GM21526 (cell line): ENCODE data around the gene ASPDH.
"Not testable (repeated sequence)": the region's sequence is repeated elsewhere in the genome, so short reads cannot be mapped to it uniquely, and the experiment has no call there.

Experiments used
- ATAC-seq: cut with Tn5 transposase; IDR thresholded peaks from one replicate; pipeline ENCODE4 v1.9.1; 2021; ENCODE audit warnings: moderate library complexity; ENCODE audit not compliant: unreplicated experiment, low FRiP score

The ASPDH gene

DNA sequence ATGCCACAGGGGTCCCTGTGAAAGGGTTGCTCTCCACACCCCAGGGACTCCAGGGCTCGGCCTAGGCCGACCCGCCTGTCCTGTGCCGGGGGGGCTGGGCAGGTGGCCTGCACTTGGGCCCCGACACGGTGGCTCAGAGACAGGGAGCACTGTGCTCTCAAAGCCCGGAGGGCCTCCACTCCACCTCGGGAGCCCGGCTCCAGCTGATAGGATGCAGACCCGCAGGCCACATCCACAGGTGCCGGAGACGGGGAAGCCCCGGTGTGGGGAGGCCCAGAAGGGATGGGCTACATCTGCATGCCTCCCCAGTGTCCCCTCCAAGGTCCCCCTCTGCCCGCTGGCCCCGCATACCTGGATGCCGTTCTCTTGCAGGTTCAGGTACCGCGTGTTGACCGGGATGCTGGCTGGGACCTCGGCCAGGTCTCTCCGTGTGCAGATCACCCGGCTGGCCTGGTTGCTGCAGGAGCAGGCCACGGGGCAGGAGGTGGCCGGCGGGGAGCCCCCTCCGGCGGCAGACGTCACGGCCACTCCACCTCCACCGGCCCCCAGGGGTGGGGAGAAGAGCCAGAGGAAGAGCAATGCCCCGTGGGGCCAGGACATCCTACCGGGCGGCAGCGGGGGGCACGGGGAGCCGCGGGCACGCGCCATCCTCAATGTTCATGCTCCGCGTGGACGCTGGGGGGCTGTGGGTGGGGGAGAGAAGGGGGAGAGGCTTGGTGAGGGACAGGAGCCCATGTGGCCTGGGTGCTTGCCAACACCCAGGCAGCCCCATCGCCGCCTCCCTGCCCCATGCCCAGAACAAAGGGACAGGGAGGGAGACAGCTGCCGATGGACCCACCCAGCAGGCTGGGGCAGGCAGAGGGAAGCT lies 34.7 kb upstream of the ASPDH start:
- no peak for ATAC-seq

DNA sequence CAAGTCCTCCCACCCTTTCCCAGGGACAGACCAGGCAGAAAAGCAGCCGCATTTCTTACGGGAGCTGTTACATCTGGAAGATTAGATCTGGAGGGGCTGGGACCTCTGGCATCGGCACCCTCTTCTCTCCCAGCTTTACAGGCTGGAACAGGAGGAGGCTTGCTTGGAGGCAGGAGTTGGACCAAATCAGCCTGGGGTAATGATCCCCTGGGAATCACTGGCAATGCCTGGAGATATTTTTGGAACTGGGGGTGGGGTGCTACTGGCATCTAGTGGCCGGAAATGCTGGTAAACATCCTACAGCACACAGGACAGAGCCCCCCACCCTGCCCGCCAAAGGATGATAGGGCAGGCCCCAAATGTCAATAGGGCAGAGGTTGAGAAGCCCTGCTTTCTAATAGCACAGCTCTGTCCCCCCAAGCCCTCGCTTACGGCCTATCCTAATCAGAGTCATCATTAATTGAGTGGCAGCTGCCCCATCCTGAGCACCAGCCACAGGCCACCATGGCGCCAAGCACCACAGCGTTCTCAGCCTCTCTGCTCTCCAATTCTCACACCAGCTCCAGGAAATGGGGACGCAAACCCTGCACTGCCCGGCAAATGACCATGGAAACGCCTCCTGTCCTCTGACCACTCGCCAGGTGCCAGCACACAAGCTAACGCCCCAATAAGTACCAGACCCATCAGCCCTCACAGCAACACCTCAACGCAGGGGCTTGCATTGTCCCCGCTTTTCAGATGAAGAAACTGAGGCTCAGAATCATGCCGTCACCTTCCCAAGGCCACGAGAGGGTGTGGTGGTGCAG lies 33.9 kb upstream of the ASPDH start:
- ATAC-seq = no peak

DNA sequence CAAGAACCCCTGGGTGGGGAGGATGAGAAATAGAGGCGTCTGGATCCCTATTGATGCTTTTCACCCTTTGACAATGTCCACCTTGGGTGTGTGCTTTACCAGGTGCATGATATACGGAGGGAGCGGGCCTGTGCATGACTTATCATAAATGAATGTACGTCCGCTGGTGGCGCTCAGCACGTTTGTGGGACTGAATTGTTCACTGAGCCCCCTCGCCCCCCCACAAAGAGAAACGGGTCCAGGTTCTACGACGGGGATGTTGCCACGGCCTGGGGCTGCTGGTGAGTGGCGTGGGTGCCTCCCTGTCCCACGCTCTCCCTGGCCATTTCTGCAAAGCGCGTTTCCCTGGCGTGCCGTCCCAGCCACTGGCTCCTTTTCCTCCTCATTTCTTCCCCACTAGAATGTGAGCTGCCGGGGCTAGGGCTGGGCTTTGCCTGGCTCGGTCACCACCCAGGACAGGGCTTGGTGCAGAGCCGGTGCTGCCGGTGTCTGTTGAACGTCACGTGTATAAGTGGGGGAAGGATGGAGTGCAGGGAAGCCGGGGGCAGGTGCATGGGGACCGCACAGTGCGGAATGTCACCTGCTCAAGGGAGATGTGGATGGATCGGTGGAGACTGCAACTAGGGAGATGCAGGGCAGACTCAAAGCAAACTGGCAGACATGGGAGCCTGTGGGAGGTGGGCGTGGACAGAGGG lies 33.0 kb upstream of the ASPDH start:
- ATAC-seq = no peak

DNA sequence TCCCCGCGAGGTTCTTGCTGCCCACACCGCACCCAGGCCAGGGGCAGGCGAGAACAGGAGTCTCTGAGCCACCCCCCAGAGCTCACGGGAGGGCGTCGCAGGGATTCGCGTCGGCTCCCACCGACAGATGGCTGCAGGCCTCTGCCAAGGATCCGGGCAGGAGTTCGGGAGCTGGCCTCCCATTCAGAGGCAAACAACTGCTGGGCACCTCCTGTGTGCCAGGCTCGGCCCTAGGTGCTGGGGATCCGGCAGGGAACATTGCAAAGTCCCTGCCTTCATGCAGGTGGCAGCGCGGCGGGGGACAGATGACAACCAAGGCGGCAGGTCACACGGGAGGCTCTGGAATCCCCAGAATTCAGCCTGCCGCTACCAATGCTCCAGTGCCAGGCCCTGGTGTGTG lies 29.2 kb upstream of the ASPDH start:
- ATAC-seq = no peak

DNA sequence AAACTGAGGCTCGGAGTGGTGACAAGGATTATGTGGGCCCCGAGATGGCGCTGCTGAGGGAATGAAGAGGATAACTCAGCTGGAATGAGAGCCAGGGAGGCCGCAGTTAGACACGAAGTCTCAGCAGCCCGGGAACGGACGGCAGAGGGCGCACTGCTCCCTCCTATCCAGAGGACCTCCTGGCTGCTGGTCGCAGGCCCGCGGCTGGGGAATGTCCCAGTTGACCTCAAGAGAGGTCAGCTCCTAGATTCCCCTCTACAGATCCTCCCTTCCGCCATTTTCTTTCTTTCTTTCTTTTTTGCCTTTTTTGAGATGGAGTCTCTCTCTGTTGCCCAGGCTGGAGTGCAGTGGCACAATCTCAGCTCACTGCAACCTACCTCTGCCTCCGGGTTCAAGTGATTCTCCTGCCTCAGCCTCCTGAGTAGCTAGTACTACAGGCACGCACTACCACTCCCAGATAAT lies 24.1 kb upstream of the ASPDH start:
- no peak for ATAC-seq

DNA sequence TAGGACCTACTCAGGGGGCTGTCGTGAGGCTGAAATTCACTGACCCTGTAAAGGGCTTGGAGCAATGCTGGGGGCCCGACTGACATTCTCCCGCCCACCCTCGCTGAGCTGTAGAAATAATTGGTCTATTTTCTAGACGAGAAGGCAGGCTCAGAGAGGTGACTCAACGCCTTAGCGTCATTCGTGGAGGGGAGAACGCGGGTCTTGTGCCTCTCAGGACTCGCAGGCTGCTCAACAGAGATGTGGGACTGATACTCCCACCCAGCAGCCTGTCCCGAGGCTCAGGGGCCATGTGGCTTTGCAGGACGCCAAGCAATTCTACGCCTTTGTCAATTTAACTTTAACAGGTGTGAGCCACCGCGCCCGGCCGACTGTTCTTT lies 23.6 kb upstream of the ASPDH start:
- ATAC-seq = no peak

DNA sequence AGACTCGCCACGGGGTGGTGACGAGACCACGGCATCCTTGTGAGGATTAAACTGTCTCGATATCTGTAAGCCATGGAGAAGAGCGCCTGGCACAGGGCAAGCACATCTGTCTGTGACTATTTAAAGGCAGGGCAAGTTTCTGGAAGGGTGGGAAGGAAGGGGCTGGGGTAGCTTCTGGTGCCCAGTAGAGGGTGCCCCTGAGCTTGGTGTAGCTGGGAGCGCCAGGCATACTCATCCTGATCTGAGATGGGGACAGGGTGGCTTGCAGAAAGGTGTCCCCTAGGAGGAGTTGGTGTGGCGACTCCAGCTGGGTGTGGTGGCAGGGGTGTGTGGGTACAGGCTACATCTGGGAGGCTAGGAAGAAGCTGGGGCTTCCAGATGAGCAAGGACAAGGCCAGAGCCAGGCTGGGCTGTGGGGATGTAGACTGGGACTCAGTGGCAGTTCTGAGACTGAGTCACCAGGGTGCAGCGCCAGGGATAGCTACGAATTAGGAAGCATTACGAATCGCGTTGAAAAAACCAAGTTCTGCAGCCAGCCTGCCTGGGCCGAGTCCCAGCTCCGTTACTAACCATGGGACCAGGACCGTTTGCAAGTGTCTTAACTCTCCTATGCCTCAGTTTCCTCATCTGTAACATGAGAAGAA lies 23.1 kb upstream of the ASPDH start:
- ATAC-seq = no peak

DNA sequence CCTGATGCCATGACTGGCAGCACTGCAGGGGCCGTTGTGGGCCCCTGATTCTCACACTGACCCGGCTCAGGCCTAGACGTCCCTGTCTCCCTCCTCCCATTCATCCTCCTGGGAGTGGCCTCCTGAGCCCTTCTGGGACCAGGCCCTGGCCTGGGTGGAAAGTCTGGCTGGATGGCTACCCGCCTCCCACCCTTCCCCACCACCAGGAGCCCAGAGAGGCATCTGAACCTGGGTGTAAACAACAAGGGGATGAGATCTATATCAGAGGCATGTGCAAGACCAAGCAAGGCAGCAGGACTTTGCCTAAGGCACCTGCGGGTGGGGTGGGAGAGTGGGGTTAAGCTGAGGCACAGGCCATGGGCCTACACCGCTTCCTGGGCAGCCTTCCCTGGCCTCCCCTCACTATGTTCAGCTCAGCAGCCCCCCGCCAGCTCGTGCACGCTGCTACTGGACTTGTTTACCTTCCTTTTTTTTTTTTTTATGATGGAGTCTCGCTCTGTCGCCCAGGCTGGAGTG lies 22.0 kb upstream of the ASPDH start:
- no peak for ATAC-seq

DNA sequence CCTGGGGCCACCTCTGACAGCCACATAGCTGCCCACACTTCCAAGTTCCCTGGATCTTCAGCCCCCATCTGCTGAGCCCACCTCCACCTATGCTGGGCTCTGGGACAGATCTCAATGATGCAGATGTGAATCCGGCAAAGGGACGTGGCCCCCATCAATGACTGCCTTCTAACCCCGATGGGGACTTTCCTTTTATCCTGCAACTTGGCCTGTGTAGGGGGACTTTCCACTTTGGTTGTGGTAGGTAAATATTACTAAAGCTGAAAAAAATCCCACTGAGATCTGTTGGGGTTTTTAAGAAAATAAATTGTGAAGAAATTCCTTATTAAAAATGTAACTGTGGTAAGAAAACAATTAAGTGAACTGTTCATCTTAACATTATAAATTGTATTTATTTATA lies 20.8 kb upstream of the ASPDH start:
- no peak for ATAC-seq

DNA sequence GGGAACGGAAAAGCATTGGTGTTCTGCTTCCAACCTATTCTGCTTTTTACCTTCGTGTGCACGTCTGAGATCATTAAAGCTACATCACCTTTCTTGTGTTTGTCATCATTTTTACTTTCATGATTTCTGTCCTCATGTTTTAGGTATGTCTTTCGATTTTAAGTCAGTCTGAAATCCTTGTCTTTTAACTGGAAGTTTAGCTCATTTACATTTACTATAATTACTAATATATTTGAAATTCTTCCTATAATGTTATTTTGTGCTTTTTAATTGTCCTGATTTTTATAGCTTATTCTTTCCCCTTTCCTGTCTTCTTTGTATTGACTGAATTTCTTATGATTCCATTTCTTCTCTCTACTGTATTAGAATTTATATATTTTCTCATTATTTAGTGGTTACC lies 19.2 kb upstream of the ASPDH start:
- no peak for ATAC-seq

DNA sequence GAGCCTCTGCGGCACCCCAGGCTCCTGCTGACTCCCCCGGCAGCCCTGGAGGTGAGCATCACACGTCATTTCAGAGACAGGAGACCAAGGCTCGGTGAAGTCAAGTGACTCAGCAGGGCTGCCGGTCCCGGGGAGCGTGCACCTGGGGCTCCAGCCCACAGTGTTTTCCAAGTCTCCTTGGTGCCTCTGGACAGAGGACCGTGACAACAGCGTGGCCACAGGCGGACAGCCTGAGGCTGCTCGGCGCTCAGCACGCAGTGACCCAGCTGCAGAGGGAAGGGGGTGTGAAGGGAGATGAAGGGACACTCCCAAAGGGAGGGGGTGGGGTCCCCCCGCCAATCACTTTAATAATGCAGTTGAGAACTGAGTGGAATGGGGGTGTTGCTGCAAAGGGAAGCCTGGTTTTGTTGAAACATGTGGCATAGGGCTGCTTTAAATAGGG lies 17.5 kb upstream of the ASPDH start:
- ATAC-seq = no peak

DNA sequence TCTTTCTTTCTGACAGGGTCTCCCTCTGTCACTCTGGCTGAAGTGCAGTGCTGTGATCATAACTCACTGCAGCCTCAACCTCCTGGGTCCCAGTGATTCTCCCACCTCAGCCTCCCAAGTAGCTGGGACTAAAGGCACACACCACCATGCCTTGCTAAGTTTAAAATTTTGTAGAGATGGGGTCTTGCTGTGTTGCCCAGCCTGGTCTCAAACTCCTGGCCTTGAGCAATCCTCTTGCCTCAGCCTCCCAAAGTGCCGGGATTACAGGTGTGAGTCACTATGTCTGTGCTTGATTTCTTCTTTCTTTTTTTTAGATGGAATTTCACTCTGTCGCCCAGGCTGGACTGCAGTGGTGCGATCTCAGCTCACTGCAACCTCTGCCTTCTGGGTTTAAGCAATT lies 14.3 kb upstream of the ASPDH start:
- ATAC-seq = not testable (repeated sequence)

DNA sequence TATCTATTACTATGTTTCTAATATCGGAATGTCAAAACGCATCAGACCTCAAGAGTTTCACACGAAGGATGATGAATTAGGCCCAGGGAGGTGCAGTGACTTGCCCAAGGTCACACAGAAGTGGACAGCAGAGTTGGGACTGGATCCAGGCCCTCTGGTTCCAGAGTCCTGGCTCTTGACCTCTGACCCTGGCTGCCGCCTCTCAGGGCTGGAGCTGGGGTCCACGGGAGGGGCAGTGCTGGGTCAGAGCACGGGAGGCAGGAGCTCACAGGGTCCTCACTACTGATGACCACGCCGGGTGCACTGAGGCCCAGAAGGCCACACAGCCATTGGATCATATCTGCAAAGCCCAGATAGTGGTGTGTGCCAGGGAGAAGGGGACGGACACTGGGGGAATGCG lies 9.2 kb upstream of the ASPDH start:
- no peak for ATAC-seq

DNA sequence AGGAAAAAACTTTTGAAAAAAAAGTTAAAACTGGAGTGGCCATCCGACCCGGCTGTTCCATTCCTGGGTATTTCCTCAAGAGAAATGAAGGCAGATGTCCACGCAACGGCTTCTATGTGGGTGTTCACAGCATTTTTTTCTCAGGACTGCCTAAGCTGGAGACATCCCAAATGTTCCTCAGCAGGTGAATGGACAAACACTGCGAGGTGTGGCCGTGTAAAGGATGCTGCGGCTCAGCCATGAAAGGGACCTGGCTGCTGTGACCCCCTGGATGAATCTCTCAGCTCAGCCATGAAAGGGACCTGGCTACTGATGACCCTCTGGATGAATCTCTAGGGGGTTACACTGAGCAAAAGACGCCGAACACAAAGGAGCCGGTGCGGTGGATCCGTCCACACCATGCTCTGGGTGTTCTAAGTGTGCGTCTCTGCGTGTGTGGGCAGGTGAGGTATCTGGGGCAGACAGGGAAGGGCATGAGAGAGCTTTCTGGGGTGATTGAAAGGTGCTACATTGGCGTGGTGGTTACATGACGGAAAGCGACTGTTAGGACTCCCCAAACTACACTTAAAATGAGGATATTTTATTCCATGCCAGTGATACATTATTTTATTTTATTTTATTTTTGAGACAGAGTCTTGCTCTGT lies 7.2 kb upstream of the ASPDH start:
- ATAC-seq = no peak

DNA sequence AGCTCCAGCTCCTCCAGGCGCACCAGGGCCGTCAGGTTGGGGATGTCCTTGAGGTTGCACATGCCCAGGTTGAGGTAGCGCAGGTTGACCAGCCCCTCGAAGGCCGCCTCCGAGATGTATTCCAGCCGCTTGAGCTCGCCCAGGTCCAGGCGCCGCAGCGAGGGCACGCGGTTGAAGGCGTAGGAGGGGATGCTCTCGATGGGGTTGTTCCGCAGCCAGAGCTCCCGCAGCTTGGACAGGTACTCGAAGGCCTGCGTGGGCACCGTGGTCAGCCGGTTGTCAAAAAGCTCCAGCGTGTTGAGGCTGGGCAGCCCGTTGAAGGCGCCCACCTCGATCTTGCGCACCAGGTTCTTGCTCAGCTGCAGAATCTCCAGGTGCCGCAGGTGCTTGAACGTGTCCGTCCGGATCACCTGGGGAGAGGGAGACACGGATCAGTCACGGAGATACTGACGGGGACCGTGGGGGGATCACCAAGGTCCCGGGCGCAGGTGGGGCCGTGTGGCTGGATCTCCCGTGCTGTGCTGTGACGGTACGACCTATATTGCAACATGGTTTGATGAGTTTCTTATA lies 5.4 kb upstream of the ASPDH start:
- ATAC-seq = no peak

DNA sequence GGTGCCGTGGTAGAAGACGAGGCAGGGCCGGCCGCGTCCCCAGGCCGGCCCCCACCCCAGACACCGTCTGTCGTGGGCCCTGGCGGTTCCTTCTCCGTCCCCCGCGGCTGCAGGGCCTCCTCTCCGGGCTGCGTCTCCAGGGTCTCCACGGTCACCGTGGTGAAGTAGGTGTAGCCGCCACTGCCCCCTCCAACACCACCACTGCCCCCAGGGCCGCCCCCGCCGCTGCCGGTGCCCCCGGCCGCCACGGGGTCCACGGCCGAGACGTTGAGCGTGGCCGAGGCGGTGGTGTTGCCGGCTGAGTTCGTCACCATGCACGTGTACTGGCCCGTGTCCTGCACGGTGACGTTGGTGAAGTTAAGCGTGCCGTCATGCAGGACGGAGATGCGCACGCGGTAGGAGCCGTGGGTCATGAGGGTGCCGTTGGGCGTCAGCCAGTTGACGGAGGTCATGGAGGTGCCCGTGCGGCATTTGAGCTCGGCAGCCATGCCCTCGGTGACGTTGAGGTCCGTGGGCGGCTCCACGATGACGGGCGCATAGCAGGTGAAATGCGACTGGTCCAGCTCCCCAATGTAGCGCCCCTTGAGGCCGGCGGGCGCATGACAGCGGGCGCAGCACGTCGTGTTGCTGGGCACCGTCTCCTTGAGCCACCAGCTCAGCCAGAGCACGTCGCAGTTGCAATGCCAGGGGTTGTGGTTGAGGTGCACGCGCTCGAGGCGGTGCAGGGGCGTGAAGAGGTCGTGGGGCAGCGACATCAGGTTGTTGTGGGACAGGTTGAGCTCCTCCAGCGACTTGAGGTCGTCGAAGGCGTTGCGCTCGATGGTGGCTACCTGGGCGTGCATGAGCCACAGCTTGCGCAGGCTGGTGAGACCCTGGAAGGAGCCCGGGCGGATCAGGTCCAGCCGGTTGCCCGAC lies 4.6 kb upstream of the ASPDH start:
- no peak for ATAC-seq

DNA sequence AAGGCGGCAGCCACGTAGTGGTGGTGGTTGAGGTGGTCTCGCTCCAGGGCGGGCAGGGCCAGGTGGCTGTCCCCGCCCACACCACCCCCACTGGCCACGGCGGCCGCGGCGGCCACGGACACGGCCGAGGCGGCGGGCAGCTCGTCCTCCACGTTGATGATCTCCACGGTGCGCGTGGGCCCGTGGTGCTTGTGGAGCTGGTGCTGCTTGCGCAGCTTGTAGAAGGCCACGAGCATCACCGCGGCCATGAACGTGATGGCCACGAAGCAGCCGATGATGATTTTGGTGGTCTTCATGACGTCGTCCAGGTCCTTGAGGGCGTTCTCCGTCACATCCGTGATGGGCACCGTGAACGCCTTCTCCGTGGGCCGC lies 4.0 kb upstream of the ASPDH start:
- no peak for ATAC-seq

DNA sequence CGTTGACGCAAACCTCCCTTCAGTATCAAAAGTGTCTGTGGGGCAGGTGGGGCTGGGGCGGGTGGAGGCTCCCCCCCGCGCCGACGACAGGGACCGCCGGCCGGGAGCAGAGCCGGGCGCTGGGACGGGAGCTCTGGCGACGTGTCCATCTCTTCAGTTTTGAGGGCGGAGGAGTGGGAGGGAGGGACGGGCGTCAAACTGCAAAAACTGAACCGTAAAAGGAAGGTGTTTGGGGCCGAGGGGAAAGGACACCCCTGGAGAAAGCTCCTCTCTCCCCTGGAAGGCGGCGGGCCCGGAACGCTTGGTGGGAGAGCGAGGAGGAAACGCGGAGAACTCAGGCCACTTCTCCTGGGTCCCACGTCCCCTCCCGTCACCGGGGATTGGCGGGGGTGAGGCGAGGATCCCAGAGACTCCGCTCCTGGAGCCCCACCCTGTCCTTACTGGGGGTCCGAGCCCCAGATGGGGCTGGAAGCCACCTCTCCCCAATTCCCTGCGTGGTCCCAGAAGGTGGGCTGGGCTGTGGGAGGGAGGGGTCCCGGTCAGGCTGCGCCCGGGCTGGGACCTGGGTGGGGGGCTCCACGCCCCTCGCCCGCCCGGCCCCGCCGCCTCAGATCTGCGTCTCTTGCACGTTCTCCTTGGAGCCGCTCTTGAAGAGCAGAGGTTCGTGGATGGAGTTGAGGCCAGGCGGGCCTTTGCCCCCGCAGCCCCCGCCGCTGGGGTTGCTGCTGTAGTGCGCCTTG lies 3.4 kb upstream of the ASPDH start:
- no peak for ATAC-seq
